Testis (tissue), 3 donors: ENCODE measurements around the gene SIGLEC10. TPM values are rescaled to one million over a fixed set of nuclear protein-coding genes. Genes with fewer than 3 reads are reported as not detected.

Experiments used
- DNase-seq: peaks from one replicate; pipeline ENCODE4 v3.0.0-alpha.2; 2019
- H3K27ac ChIP-seq, 2 donors: fragments of 200-600 bp; sonication (generic); one replicate each; pipeline ENCODE4 v1.5.1; 2019
- H3K27me3 ChIP-seq: fragments of 200-600 bp; sonication (generic); one replicate; pipeline ENCODE4 v1.5.1; 2019
- H3K36me3 ChIP-seq: fragments of 200-600 bp; sonication (generic); one replicate; pipeline ENCODE4 v1.5.1; 2017; ENCODE audit warnings: low read depth; ENCODE audit errors: missing control alignments
- H3K4me1 ChIP-seq: fragments of 200-600 bp; sonication (generic); one replicate; pipeline ENCODE4 v1.5.1; 2019
- H3K4me3 ChIP-seq, 2 donors: fragments of 200-600 bp; sonication (generic); one replicate each; pipeline ENCODE4 v1.5.1; 2017 to 2019
- H3K9me3 ChIP-seq: fragments of 200-600 bp; sonication (generic); one replicate; pipeline ENCODE4 v1.5.1; 2017
- POLR2A ChIP-seq: fragments of 450-650 bp; IDR thresholded peaks from one replicate; pipeline ENCODE4 v1.6.1; 2017; ENCODE audit warnings: antibody characterized with exemption, mild to moderate bottlenecking, moderate library complexity
- WGBS, 2 donors: methylation state at CpG; one replicate each; pipeline ENCODE4 v1.1.5; 2018; 5-methylcytosine and 5-hydroxymethylcytosine counted together
- intact Hi-C: fragments of 100-400 bp; cut with DNase I; formaldehyde crosslinking; loops from one replicate; pipeline ENCODE4 v1.15.1; 2023; ENCODE audit warnings: low total_unique reads
- polyA plus RNA-seq: library from polyadenylated mRNA; stranded (reverse); fragments of 350-450 nt; fragmentation: Illumina TruSeq; extraction: RNeasy Lipid Tissue Mini Kit (QIAGEN cat#74804); gene quantifications from one replicate; pipeline ENCODE4 v1.2.3, GENCODE V29; 2014; ENCODE audit warnings: low read depth, low replicate concordance; ENCODE audit not compliant: insufficient read depth
- total RNA-seq, 2 donors: library from RNA; depleted of rRNA; stranded (reverse); fragments of >200 nt; gene quantifications; one replicate each; pipeline ENCODE4 v1.2.3, GENCODE V29; 2016
- TF ChIP-seq, protein P1 (sequence below), 3 experiments: fragments of 450-650 bp in 2 of 3; fragments of 200-600 bp in 1 of 3; sonication (generic) in 1 of 3; IDR thresholded peaks; one replicate each; pipeline ENCODE4 v1.5.1; 2016 to 2019; ENCODE audit warnings: antibody characterized with exemption in 3 of 3, mild to moderate bottlenecking in 2 of 3, moderate library complexity in 1 of 3

The SIGLEC10 gene
- total and polyA plus RNA-seq, 3 donors from 2014 or later, result 0.87 to 2.3 (median 2.2) TPM

DNA sequence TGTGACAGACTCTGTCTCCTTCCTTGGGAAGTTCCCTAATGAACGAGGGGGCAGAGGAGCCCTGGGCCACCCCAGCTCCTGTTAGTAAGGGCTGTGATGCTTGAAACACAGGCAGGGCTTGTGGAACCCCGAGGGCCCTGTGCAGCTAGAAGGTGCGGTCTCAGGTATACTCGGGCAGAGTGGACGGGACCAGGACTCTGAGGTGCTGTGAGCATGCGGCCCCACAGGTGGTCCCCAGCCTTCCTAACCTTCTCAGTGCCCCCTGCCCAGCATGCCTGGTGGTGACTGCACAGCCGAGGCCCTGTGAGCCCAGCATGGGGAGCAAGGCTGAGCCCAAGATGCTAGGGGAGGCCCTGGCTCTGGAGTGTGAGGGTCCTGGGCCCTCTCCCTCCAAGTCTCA lies 44.8 kb upstream of the SIGLEC10 start:
- 71 to 82% methylated on average over 3 to 6 of the region's 7 CpGs for WGBS, 2 donors
- no peaks in the 10 kb centered on the region for H3K4me1 ChIP-seq
- H3K9me3 ChIP-seq, result no peaks in the 10 kb centered on the region
- no peaks in the 10 kb centered on the region for H3K27me3 ChIP-seq
- H3K27ac ChIP-seq, result no peak overlapping the region
- TF ChIP-seq POLR2A, result no peak
- TF ChIP-seq, protein P1, sequence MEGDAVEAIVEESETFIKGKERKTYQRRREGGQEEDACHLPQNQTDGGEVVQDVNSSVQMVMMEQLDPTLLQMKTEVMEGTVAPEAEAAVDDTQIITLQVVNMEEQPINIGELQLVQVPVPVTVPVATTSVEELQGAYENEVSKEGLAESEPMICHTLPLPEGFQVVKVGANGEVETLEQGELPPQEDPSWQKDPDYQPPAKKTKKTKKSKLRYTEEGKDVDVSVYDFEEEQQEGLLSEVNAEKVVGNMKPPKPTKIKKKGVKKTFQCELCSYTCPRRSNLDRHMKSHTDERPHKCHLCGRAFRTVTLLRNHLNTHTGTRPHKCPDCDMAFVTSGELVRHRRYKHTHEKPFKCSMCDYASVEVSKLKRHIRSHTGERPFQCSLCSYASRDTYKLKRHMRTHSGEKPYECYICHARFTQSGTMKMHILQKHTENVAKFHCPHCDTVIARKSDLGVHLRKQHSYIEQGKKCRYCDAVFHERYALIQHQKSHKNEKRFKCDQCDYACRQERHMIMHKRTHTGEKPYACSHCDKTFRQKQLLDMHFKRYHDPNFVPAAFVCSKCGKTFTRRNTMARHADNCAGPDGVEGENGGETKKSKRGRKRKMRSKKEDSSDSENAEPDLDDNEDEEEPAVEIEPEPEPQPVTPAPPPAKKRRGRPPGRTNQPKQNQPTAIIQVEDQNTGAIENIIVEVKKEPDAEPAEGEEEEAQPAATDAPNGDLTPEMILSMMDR (IDR thresholded peaks at IDR 0.05), result no peak
- no peaks in the 10 kb centered on the region for H3K36me3 ChIP-seq
- intact Hi-C loops, result no loop called here
- DNase-seq, result no peak
- no peak overlapping the region for H3K4me3 ChIP-seq

DNA sequence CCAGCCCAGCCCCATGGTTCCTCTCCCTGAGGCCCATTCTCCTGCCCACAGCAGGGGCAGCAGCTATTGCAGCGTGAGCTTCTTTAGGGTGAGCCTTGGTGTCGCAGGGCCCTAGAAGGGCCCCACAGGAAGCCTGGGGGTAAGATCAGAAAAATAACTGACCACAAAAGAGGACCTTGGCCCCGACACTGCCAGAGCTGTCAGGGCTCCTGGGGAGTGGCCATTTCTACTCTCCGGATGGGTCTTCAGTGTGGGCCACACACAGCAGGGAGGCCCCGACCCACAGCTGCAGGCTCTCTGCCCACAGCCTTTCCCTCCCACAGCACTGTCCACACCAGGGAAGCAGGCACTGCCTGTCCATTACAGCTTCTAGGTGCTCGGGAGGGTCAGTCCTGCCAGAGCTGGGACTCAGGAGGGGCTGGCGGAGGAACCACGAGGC lies 44.3 kb upstream of the SIGLEC10 start:
- intact Hi-C loops, result no loop called here
- Histone ChIP-seq H3K4me1 (no peaks in the 10 kb centered on the region), H3K36me3 (no peaks in the 10 kb centered on the region), H3K9me3 (no peaks in the 10 kb centered on the region), H3K27ac (no peak overlapping the region), H3K4me3 (no peak overlapping the region), H3K27me3 (no peaks in the 10 kb centered on the region)
- TF ChIP-seq, protein P1 (IDR thresholded peaks at IDR 0.05), result no peak
- no peak for TF ChIP-seq POLR2A
- 63 to 72% methylated on average over 5 to 8 of the region's 8 CpGs for WGBS, 2 donors
- DNase-seq, result no peak

DNA sequence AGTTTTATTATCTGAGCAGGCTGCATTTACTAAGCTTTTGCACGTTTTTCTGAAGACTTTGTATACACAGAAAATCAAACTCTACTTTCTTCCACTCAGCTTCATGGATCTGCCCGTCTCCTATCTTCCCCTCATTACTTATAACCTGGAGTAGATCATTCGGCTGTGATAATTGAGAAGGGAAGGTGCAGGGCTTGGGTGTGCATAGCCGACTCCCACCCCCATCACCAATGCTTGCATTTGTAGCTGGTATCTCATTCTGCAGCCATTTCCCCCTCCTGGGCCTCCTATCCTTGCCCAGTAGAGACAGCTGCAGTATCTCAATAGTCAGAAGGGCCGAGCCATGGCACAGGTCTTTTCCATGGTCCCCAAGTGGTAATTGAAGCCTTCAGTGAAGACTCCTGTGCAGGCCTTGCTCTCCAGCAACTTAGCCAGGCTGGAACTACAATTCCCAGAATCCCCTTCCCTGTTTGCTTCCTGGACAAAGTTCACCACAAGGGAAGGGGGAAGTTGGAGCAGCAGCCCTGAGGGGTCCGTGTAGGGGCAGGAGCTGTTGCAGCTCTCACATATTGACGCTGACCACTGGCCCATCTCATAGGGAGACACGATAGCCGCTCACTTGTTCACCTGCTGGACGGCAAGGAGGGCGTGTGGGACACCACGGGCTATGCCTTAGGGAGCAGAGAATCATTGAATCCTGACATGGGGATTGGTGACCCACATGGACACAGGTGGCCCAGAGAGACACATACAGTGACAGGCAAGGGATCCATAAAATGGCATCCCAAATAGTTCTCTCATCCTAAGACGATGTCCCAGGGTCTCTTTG lies 42.9 kb upstream of the SIGLEC10 start:
- no peaks in the 10 kb centered on the region for H3K4me1 ChIP-seq
- WGBS, 2 donors, result 60 to 77% methylated on average over 12 to 13 of the region's 13 CpGs
- DNase-seq, result peak; percentile 14
- H3K9me3 ChIP-seq, result no peaks in the 10 kb centered on the region
- H3K27me3 ChIP-seq, result no peaks in the 10 kb centered on the region
- no peak overlapping the region for H3K4me3 ChIP-seq
- no peaks in the 10 kb centered on the region for H3K36me3 ChIP-seq
- H3K27ac ChIP-seq, result no peak overlapping the region
- intact Hi-C loops, result no loop called here
- no peak for TF ChIP-seq POLR2A
- TF ChIP-seq, protein P1 (IDR thresholded peaks at IDR 0.05), result no peak

DNA sequence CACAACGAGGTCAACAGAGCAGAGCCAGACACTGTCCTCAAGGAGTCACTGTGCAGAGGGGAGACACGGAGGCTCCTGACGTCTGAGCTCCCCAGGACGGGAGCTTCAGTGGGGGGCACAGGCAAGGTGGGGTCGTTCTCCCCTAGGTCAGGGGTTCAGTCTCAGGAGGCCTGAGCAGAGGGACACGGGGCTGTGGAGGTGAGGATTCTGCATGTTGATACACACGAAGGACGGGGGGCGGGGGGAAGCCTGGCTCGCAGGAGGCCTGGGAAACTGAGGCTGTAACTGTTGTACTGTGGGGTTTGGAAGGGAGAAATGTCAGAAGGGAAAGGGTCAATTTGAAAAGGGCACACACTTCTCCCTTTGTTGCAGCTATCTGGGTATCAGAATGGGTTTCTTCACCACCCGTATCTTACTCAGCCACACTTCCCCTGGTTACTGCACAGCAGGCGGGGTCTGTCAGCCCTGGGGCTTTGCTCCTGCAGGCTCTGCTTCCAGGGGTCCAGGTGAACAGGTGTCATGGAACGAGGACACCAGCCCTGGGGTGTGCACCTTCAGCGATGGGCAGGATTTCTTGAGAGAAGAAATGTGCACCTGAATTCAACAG lies 41.6 kb upstream of the SIGLEC10 start:
- H3K4me3 ChIP-seq, result no peak overlapping the region
- H3K9me3 ChIP-seq, result no peaks in the 10 kb centered on the region
- intact Hi-C loops, result no loop called here
- DNase-seq, result peak; percentile 6
- H3K27me3 ChIP-seq, result no peaks in the 10 kb centered on the region
- no peak overlapping the region for H3K27ac ChIP-seq
- H3K36me3 ChIP-seq, result no peaks in the 10 kb centered on the region
- WGBS, 2 donors, result 81 to 86% methylated on average over 14 of the region's 14 CpGs
- no peak for TF ChIP-seq POLR2A
- TF ChIP-seq, protein P1 (IDR thresholded peaks at IDR 0.05), result no peak
- H3K4me1 ChIP-seq, result no peaks in the 10 kb centered on the region
